ENCODE measurements around the gene ZG16. TPM values are rescaled to one million over a fixed set of nuclear protein-coding genes. Genes with fewer than 3 reads are reported as not detected.

Gene ZG16
- total and polyA plus RNA-seq, 9 of the 15 experiments (the other 6 are each of a cell fraction or from before 2014, with no cell fraction given), result 0.04 TPM; not detected in 8

- no peak for TF ChIP-seq ZBTB40 (IDR thresholded peaks at IDR 0.05)
- no peak for TF ChIP-seq ZBTB40 (CRISPR knock-in tag; IDR thresholded peaks at IDR 0.05)
- TF ChIP-seq JUNB (CRISPR knock-in tag; conservative IDR thresholded peaks at IDR 0.05), result no peak
- no peak for TF ChIP-seq TRIM24 (IDR thresholded peaks at IDR 0.05)
- TF ChIP-seq PYGO2 (tag; IDR thresholded peaks at IDR 0.05), result no peak
- no peak for TF ChIP-seq TFAM (CRISPR knock-in tag; conservative IDR thresholded peaks at IDR 0.05)
- no peak for TF ChIP-seq ZNF311 (CRISPR knock-in tag; IDR thresholded peaks at IDR 0.05)
- TF ChIP-seq, protein P1, sequence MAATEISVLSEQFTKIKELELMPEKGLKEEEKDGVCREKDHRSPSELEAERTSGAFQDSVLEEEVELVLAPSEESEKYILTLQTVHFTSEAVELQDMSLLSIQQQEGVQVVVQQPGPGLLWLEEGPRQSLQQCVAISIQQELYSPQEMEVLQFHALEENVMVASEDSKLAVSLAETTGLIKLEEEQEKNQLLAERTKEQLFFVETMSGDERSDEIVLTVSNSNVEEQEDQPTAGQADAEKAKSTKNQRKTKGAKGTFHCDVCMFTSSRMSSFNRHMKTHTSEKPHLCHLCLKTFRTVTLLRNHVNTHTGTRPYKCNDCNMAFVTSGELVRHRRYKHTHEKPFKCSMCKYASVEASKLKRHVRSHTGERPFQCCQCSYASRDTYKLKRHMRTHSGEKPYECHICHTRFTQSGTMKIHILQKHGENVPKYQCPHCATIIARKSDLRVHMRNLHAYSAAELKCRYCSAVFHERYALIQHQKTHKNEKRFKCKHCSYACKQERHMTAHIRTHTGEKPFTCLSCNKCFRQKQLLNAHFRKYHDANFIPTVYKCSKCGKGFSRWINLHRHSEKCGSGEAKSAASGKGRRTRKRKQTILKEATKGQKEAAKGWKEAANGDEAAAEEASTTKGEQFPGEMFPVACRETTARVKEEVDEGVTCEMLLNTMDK (IDR thresholded peaks at IDR 0.05; ENCODE audit: borderline replicate concordance, insufficient read depth, low read depth, low read length, poor library complexity, severe bottlenecking), result peak; percentile 1
- no peak for TF ChIP-seq TCFL5 (CRISPR knock-in tag; conservative IDR thresholded peaks at IDR 0.05)
- no peak for TF ChIP-seq BACH1 (tag; IDR thresholded peaks at IDR 0.05)
- TF ChIP-seq PHF8 (IDR thresholded peaks at IDR 0.05; ENCODE audit: borderline replicate concordance, low read length), result peak; percentile 45; the same call in 1 of the 2 replicates
- TF ChIP-seq ATF4 (CRISPR knock-in tag; IDR thresholded peaks at IDR 0.05), result no peak
Measured at GRCh38 chr16:29806641-29807425, 28.8 kb downstream of the ZG16 start (continued).
